Activated CD4-positive, alpha-beta T cell treated with anti-CD3 and anti-CD28 coated beads, Interleukin-2, amount 10 ng/mL, durations not matched to agents 7 days and 5 days (primary cell): ENCODE data around the gene SLC25A39. TPM values are rescaled to one million over a fixed set of nuclear protein-coding genes. Genes with fewer than 3 reads are reported as not detected.
"Not testable (repeated sequence)": the region's sequence is repeated elsewhere in the genome, so short reads cannot be mapped to it uniquely, and the experiment has no call there.

Source experiments
- CTCF ChIA-PET: fragments of 350-600 bp; sonication (Branson Sonifier 250); formaldehyde crosslinking; loops from one replicate; lab custom pipeline; 2021; ENCODE audit warnings: antibody characterized with exemption; lab: Charles Lee
- POLR2A ChIA-PET: fragments of 350-600 bp; sonication (Branson Sonifier 250); formaldehyde crosslinking; loops from one replicate; lab custom pipeline; 2021; ENCODE audit warnings: antibody characterized with exemption; lab: Charles Lee
- DNase-seq: peaks from one replicate; pipeline ENCODE4 v3.0.0-alpha.2; 2020
- H3K27ac Mint-ChIP-seq: one replicate; pipeline ENCODE4 v1.8.0; 2021; ENCODE audit warnings: mild to moderate bottlenecking, moderate library complexity, mixed read lengths
- H3K27me3 Mint-ChIP-seq: one replicate; pipeline ENCODE4 v1.8.0; 2021; ENCODE audit warnings: mixed read lengths
- H3K36me3 Mint-ChIP-seq: one replicate; pipeline ENCODE4 v1.8.0; 2021; ENCODE audit warnings: low read depth, mixed read lengths
- H3K4me1 Mint-ChIP-seq: one replicate; pipeline ENCODE4 v1.8.0; 2021; ENCODE audit warnings: mixed read lengths
- H3K4me3 Mint-ChIP-seq: one replicate; pipeline ENCODE4 v1.8.0; 2021; ENCODE audit warnings: mild to moderate bottlenecking, moderate library complexity, mixed read lengths
- H3K9me3 Mint-ChIP-seq: one replicate; pipeline ENCODE4 v1.8.0; 2021; ENCODE audit warnings: mixed read lengths
- total RNA-seq, 2 experiments: library from RNA; stranded (reverse); gene quantifications; one replicate each; pipeline ENCODE4 v1.2.3, GENCODE V29; 2021

SLC25A39 gene, protein sequence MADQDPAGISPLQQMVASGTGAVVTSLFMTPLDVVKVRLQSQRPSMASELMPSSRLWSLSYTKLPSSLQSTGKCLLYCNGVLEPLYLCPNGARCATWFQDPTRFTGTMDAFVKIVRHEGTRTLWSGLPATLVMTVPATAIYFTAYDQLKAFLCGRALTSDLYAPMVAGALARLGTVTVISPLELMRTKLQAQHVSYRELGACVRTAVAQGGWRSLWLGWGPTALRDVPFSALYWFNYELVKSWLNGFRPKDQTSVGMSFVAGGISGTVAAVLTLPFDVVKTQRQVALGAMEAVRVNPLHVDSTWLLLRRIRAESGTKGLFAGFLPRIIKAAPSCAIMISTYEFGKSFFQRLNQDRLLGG
- total RNA-seq: 100 to 1,000 TPM; 104 to 107 TPM

DNA sequence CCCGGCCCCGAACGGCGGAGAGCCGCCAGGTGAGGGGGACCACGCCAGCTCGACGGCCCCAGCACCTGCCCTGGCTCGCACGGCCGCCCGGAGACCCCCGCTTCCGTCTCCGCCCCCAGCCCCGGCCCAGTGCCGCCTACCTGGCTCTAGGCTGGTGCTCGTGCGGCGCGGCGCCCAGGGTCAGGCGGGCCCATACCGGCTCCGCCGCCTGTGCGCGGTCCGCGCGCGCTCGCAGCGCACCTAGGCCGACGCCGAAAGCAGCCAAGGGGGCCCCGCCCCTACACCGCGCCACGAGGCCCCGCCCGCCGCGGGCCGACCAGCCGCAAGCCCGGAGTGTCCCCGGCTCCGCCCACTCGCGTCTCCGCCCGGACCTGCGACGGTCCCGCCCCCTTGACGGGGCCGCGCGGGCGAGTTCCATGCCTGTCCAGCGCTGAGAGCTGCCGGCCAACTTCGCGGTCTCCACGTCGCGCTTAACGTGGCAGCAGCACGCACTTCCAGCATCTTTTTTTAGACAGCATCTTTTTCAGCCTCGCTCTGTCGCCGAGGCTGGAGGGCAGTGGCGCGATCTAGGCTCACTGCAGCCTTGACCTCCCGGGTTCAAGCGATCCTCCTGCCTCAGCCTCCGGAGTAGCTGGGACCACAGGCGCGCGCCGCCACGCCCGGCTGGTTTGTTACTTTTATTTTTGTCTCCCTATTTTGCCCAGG is at the start of gene SLC25A39:
Gene SLC25A39 (minus strand): TSS at position 253 of the 705 bp plus-strand sequence. CDS start 1,261 bp downstream, outside the sequence.
- Mint-ChIP-seq H3K36me3 (peaks cover 8% of the 10 kb centered on the region), H3K9me3 (no peaks in the 10 kb centered on the region), H3K27me3 (no peaks in the 10 kb centered on the region), H3K27ac (peak within 1 kb of the TSS; percentile 98), H3K4me3 (peak within 1 kb of the TSS; percentile 83), H3K4me1 (peaks cover 25% of the 10 kb centered on the region)
- DNase-seq: peak; percentile 93
- CTCF ChIA-PET: interaction anchor here (0.6 to 1.5 kb wide), 3 partner anchors 8 to 115 kb away, joined by 3 to 6 read pairs (median 4); no protein-coding TSS in a partner anchor
- POLR2A ChIA-PET: interaction anchor here (1.1 to 1.5 kb wide), 2 partner anchors 105 to 121 kb away, joined by 3 to 6 read pairs; partner anchors contain the start of gene UBTF

GRCh38 chr17:44372036-44372435 is 47.4 kb upstream of the SLC25A39 start:
- ChIA-PET CTCF (no interaction called here), POLR2A (no interaction called here)
- no peak overlapping the region for H3K27ac Mint-ChIP-seq
- no peaks in the 10 kb centered on the region for H3K36me3 Mint-ChIP-seq
- H3K27me3 Mint-ChIP-seq: peaks cover 16% of the 10 kb centered on the region
- no peaks in the 10 kb centered on the region for H3K9me3 Mint-ChIP-seq
- no peak overlapping the region for H3K4me3 Mint-ChIP-seq
- peaks cover 7% of the 10 kb centered on the region for H3K4me1 Mint-ChIP-seq
- no peak for DNase-seq

- POLR2A ChIA-PET, H3K36me3 Mint-ChIP-seq, H3K4me1 Mint-ChIP-seq, H3K9me3 Mint-ChIP-seq, DNase-seq, H3K27ac Mint-ChIP-seq, H3K4me3 Mint-ChIP-seq: not testable (repeated sequence)
- CTCF ChIA-PET: interaction anchor here (0.6 to 2.9 kb wide), 2 partner anchors 77 to 160 kb away, joined by 3 to 8 read pairs; no protein-coding TSS in a partner anchor
- peaks cover 39% of the 10 kb centered on the region for H3K27me3 Mint-ChIP-seq
Measured at GRCh38 chr17:44369414-44370023, 44.9 kb upstream of the SLC25A39 start.

DNA sequence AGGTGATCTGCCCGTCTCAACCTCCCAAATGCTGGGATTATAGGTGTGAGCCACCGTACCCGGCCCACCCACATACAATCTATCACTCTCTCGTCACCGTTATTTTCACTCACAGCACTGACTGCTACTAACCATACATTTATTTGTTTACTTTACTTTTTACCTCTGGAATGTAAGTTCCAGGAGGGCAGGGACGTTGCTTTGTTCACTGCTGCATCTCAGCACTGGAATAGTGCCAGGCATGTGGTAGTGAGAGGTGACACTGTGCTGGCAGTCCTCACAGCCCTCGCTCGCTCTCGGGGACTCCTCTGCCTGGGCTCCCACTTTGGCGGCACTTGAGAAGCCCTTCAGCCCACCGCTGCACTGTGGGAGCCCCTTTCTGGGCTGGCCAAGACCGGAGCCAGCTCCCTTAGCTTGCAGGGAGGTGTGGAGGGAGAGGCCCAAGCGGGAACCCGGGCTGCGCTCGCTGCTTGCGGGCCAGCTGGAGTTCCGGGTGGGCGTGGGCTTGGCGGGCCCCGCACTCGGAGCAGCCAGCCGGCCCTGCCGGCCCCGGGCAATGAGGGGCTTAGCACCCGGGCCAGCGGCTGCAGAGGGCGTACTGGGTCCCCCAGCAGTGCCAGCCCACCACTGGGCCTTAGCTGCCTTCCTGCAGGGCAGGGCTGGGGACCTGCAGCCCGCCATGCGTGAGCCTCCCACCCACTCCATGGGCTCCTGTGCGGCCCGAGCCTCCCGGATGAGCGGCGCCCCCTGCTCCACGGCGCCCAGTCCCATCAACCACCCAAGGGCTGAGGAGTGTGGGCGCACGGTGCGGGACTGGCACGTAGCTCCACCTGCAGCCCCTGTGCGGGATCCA is 44.0 kb upstream of the SLC25A39 start:
- POLR2A ChIA-PET, H3K9me3 Mint-ChIP-seq, H3K36me3 Mint-ChIP-seq, H3K4me3 Mint-ChIP-seq, H3K4me1 Mint-ChIP-seq, DNase-seq, H3K27ac Mint-ChIP-seq: not testable (repeated sequence)
- CTCF ChIA-PET: interaction anchor here (1.0 to 2.9 kb wide), 2 partner anchors 11 to 159 kb away, joined by 4 to 8 read pairs; no protein-coding TSS in a partner anchor
- H3K27me3 Mint-ChIP-seq: peaks cover 38% of the 10 kb centered on the region

- Mint-ChIP-seq H3K36me3 (no peaks in the 10 kb centered on the region), H3K4me3 (no peak overlapping the region), H3K27ac (no peak overlapping the region), H3K27me3 (peaks cover 38% of the 10 kb centered on the region), H3K4me1 (peaks cover 9% of the 10 kb centered on the region), H3K9me3 (no peaks in the 10 kb centered on the region)
- DNase-seq: no peak
- ChIA-PET CTCF (interaction anchor here (0.6 to 1.8 kb wide), 8 partner anchors 9 to 177 kb away, joined by 3 to 6 read pairs (median 4); partner anchors contain the start of gene GRN), POLR2A (no interaction called here)
Measured at GRCh38 chr17:44367231-44367979, 42.8 kb upstream of the SLC25A39 start.

DNA sequence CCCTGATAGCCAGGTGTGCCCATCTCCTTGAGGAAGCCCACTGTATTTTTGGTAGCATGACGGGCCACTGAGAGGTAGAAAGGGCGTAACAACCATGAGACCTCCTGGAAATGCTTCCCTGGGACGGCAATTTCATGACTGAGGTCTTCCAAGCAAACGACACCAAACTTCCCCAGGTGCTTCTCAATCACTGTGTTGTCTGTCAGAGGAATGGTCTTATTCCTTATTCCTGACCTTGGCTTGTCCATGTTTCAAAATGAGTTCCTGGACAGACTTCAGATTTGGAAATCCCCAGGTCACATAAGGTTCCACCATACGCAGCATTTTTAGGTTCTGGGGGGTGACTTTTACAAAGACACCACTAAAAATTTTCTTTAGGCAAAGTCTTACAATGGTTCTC is 40.4 kb upstream of the SLC25A39 start:
- H3K4me3 Mint-ChIP-seq, DNase-seq, POLR2A ChIA-PET, H3K27ac Mint-ChIP-seq, H3K36me3 Mint-ChIP-seq, H3K9me3 Mint-ChIP-seq, H3K4me1 Mint-ChIP-seq: not testable (repeated sequence)
- CTCF ChIA-PET: interaction anchor here (1.3 to 4.0 kb wide), 2 partner anchors 13 to 15 kb away, joined by 3 to 39 read pairs; no protein-coding TSS in a partner anchor
- peaks cover 43% of the 10 kb centered on the region for H3K27me3 Mint-ChIP-seq

DNA sequence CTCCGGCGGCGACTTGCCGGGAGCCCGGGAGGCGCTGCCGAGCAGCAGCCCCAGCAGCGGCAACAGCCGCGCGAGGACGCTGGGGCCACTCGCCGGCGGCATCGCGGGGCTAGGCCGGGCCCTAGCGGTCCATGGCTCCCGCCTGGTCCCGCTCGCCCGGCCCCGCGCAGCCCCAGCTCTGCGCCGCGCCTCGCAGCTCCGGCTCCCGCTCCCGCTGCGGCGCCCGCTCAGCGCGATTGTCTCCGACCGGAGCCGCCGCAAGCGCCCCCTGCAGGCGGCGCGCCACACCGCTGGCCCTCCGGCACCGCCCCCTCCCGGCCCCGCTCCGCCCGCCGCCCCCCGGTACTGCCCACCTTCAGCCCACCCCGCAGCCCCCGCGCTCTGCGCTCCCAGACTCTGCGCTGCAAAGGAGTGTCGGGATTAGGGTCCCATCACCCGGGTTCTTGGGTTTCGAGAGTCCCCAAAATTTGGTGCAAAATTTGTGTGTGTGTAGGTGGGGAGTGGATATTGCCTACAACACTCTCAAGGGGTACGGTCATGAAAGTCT is 39.1 kb upstream of the SLC25A39 start, which contains the start of gene FAM171A2:
Gene FAM171A2 (minus strand): TSS at position 241 of the 547 bp plus-strand sequence. CDS start 139 bp downstream, at position 102.
- peak; percentile 62 for DNase-seq
- CTCF ChIA-PET: interaction anchor here (0.6 to 4.0 kb wide), 17 partner anchors 12 to 251 kb away, joined by 3 to 39 read pairs (median 3); partner anchors contain the start of gene HROB
- Mint-ChIP-seq H3K4me1 (peaks cover 1% of the 10 kb centered on the region), H3K9me3 (no peaks in the 10 kb centered on the region), H3K4me3 (peak within 1 kb of the TSS; percentile 69), H3K27me3 (peaks cover 40% of the 10 kb centered on the region), H3K36me3 (no peaks in the 10 kb centered on the region), H3K27ac (no peak within 1 kb of the TSS)
- POLR2A ChIA-PET: no interaction called here

DNA sequence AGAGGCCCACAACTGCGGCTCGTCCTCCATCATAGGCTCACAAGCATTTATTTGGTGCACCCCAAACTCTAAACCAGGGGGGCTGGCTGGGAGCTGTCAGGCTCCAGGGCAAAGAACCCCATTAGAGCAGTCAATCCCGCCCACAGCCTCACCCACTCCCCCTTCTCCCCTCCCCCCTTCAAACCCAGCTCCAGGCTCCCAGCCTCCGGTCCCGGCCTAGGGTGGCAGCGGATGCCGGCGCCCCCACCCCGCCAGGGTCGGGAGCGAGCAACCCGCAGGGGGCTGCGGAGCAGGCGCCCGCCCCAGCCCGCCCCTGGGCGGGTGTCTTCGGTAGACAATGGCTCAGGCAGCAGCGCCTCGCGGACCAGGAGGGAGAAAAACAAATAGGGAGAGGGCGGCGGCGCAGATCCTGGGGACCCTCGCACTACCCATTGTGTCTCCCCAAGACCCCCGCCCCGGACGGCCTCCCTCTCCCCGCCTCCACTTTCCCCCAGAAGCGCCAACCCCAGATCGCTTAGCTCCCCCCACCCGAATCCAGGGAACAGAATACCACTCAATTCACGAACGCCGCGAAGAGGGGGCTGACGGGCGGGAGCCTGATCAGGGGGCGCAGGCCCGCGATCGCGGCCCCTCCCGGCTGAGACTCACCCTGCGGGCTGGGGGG is 38.5 kb upstream of the SLC25A39 start:
- Mint-ChIP-seq H3K36me3 (no peaks in the 10 kb centered on the region), H3K4me1 (peaks cover 1% of the 10 kb centered on the region), H3K27me3 (peaks cover 40% of the 10 kb centered on the region), H3K27ac (no peak overlapping the region), H3K9me3 (no peaks in the 10 kb centered on the region), H3K4me3 (peak overlapping the region; percentile 62)
- CTCF ChIA-PET: interaction anchor here (0.6 to 4.0 kb wide), 19 partner anchors 11 to 251 kb away, joined by 3 to 39 read pairs (median 3); partner anchors contain the start of gene HROB
- DNase-seq: peak; percentile 15
- POLR2A ChIA-PET: no interaction called here

DNA sequence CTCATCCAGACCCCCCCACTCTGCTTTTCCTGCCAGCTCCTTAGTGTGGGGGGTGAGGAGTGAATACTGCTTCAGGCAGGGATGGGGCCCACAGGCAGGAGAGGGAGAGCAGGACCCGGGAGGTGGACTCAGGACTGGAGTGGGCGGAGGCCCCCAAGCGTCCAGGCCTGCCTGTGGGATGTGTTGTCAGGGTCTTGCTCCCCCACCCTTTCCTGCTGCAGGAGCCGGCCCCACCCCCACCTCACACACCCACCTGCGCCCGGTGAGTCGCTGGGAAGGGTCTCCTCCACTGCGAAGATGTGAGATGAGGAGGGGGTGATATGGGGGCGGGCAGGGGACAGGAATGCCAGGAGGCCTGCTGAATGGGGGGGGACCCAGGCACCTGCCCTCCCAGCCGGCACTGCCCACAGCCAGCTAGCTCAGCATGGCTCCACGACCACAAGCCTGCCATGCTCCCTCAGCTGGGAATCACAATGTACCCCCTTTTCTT is 37.9 kb upstream of the SLC25A39 start:
- no peaks in the 10 kb centered on the region for H3K36me3 Mint-ChIP-seq
- peaks cover 1% of the 10 kb centered on the region for H3K4me1 Mint-ChIP-seq
- CTCF ChIA-PET: interaction anchor here (0.9 to 4.0 kb wide), 8 partner anchors 11 to 221 kb away, joined by 3 to 39 read pairs (median 4); partner anchors contain the start of gene HROB
- no peaks in the 10 kb centered on the region for H3K9me3 Mint-ChIP-seq
- no peak for DNase-seq
- H3K27ac Mint-ChIP-seq: no peak overlapping the region
- peaks cover 36% of the 10 kb centered on the region for H3K27me3 Mint-ChIP-seq
- POLR2A ChIA-PET: no interaction called here
- no peak overlapping the region for H3K4me3 Mint-ChIP-seq
